ENCODE data around the gene TDRD3.

TDRD3 gene

GRCh38 chr13:60613080-60613479, 216.1 kb downstream of the TDRD3 start:
- in situ Hi-C loops (cut with MboI; ENCODE audit: low sequenced_read_pairs, unreplicated experiment): no loop called here
- no peak for DNase-seq (ENCODE audit: low spot score)
- TF ChIP-seq CTCF (IDR thresholded peaks at IDR 0.05; ENCODE audit: borderline replicate concordance, control extremely low read depth, extremely low read depth, insufficient read depth, missing control alignments): no peak

GRCh38 chr13:60617991-60618733, 221.1 kb downstream of the TDRD3 start:
- no peak for DNase-seq (ENCODE audit: low spot score)
- in situ Hi-C loops (cut with MboI; ENCODE audit: low sequenced_read_pairs, unreplicated experiment): no loop called here
- no peak for TF ChIP-seq CTCF (IDR thresholded peaks at IDR 0.05; ENCODE audit: borderline replicate concordance, control extremely low read depth, extremely low read depth, insufficient read depth, missing control alignments)

GRCh38 chr13:60619461-60619860, 222.4 kb downstream of the TDRD3 start:
- in situ Hi-C loops (cut with MboI; ENCODE audit: low sequenced_read_pairs, unreplicated experiment): no loop called here
- no peak for DNase-seq (ENCODE audit: low spot score)
- TF ChIP-seq CTCF (IDR thresholded peaks at IDR 0.05; ENCODE audit: borderline replicate concordance, control extremely low read depth, extremely low read depth, insufficient read depth, missing control alignments): no peak

GRCh38 chr13:60620611-60621395, 223.8 kb downstream of the TDRD3 start:
- no peak for DNase-seq (ENCODE audit: low spot score)
- TF ChIP-seq CTCF (IDR thresholded peaks at IDR 0.05; ENCODE audit: borderline replicate concordance, control extremely low read depth, extremely low read depth, insufficient read depth, missing control alignments): no peak
- in situ Hi-C loops (cut with MboI; ENCODE audit: low sequenced_read_pairs, unreplicated experiment): no loop called here

GRCh38 chr13:60623151-60623550, 226.1 kb downstream of the TDRD3 start:
- in situ Hi-C loops (cut with MboI; ENCODE audit: low sequenced_read_pairs, unreplicated experiment): no loop called here
- TF ChIP-seq CTCF (IDR thresholded peaks at IDR 0.05; ENCODE audit: borderline replicate concordance, control extremely low read depth, extremely low read depth, insufficient read depth, missing control alignments): no peak
- DNase-seq (ENCODE audit: low spot score): no peak
